ENCODE measurements around the gene CADM1.

The CADM1 gene

DNA sequence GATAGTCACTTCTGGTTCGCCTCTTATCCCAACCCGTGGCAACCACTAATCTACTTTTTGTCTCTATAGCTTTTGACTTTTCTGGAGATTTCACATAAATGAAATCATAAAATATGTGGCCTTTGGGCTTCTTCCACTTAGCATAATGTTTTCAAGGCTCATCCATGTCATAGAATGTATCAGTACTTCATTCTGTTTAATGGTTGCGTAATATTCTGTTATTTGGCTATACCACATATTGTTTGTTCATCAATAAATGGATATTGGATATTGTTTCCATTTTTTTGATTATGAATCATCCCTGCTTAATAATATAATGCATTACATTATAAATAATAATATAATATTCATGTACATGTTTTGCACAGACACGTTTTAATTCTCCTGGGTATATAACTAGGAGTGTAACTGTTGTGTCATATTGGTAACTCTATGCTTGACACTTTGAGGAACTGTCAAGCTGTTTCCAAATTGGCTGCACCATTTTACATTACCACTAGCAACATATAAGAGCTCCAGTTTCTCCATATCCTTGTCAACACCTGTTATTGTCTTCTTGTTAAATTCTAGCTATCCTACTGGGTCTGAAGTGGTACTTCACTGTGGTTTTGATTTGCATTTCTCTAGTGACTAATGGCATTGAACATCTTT, 181.5 kb downstream of the CADM1 start:
- DNase-seq (ENCODE audit: low read depth in 1 of 2, low spot score in 1 of 2) = no peak

DNA sequence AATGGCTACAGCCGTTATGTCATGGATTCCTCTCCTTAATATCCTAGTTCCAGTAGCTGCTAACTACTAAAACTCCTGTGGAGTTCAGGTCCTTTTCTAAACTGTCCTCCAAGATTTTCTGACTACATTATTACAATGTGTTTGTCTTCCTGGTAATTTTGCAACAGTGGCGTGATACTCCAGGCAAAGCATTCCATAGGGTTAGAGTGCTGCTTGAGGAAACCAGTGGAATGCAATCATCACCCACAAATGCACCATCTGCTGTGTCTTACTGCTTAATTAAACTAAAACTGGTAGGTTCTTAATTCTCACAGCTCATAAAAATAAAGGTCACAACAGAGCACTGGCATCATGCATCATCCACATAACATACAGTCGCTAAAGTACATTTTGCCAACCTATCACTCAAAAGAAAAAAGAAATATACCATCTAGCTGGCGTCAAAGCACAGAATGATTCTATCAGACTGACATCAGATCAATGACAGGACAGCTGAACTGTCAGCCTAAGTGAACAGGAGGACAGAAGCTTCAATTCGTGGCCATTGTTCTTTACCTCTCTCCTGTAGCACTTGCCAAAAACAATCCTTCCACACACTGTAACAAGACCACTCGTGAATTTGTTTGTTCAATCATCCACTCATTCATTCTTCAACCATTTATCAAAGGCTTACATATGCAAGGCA, 182.5 kb downstream of the CADM1 start:
- DNase-seq (ENCODE audit: low read depth in 1 of 2, low spot score in 1 of 2) = no peak

- DNase-seq (ENCODE audit: low read depth in 1 of 2, low spot score in 1 of 2) = no peak
Measured at GRCh38 chr11:115317277-115318185, 186.7 kb downstream of the CADM1 start.

- no peak for DNase-seq (ENCODE audit: low read depth in 1 of 2, low spot score in 1 of 2)
Measured at GRCh38 chr11:115316696-115317095, 187.5 kb downstream of the CADM1 start.

DNA sequence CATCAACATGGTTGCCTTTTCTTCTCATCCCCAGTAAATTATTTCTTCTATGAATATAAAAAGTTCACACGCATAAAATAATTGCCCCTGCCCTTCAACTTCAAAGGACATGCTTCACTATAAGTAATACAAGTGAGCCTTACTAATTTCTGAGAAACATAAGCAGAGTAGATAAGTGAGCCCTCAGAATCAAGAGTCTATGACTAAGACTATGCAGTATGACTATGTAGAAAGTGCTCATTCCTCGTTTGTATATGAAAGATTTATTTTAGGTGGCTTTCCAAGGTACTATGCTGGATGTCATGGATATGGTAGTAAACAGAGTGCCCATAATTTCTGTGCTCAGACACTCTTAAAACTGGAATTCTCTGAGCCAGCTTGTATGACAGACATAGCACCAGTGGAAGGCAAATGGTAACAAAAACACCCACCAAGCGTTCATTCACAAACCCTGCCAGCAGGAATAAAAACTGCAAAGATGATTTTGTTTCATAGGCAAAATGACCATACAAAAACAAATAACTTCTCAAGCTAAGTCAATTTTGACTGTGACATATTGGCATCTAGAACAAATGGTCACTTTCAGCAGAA, 189.8 kb downstream of the CADM1 start:
- no peak for DNase-seq (ENCODE audit: low read depth in 1 of 2, low spot score in 1 of 2)

DNA sequence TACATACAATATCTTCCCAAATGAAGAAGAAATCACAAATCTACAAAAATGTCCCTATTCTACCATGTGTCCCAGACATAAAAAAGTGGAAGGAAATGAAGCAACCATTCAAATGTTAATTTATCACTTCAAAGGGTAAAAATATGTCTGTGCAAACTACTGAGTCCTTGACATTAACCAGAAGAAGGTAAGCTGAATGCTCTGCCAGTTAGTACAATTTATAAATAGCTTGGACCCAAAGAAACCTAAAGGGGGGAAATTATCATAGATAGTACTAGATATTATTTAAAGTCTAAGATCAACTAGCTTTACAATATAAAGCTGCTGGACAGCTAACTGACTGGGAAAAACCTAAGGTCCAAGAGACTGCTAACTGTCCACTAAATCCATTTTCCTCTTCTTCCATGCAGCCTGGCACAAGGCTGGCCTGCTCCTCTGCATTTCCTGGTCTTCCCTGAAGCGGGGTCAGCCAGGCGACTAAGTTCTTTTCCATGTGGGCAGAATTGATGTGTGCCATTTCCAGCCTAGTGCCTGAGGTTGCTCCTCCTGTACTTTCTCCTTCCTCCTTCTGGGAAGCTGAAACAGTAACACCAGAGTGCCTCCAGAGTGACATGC, 190.9 kb downstream of the CADM1 start:
- no peak for DNase-seq (ENCODE audit: low read depth in 1 of 2, low spot score in 1 of 2)

DNA sequence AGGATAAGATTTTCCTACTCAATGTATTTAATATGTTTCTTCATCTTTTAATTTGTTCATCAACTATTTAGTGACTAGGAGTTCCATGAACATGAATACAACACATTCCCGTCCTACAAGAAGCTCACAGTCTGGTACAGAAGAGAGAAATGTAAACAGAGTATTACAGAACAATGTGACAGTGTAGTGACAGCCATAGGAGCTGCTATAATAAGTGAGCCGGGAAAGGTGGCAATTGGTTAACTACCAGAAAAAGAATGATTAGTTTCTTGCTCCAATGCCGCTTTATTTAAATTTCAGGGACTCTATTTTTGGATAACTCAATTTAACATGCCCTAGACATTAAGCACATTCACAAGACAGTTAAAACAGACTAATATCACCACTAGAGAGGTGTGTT, 192.3 kb downstream of the CADM1 start:
- no peak for DNase-seq (ENCODE audit: low read depth in 1 of 2, low spot score in 1 of 2)

- no peak for DNase-seq (ENCODE audit: low read depth in 1 of 2, low spot score in 1 of 2)
Measured at GRCh38 chr11:115306689-115307088, 197.5 kb downstream of the CADM1 start.

DNA sequence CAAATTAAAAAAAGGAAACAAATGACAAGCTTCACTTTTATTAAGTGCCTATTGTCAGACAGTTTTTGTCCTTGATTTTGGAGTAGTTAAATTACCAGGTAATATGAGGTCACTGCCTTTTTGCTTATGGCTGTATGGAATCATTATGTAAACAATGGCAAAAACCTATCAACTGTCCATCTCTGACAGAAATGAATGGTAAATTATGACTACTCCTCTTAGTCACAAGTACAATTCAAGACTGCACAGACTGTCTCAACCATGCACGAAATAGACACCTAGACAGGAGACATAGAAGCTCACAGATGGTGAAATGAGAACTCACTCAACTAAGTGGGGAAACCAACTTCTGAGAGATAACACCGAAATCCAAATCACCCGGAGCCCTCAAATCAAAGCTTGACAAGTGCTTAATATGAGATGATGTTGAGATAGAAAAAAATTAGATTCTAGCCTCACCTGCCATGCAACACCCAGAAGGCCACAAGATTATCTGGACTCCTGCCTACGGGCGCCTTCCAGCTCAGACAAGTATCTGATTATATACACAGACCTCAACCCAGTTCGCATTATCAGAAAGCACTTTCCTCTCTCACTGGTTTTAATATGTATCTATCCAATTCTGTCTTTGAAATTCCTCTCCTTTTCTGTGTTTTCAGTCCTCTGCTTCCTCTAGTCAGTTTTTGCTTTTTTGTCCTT, 199.3 kb downstream of the CADM1 start:
- no peak for DNase-seq (ENCODE audit: low read depth in 1 of 2, low spot score in 1 of 2)

DNA sequence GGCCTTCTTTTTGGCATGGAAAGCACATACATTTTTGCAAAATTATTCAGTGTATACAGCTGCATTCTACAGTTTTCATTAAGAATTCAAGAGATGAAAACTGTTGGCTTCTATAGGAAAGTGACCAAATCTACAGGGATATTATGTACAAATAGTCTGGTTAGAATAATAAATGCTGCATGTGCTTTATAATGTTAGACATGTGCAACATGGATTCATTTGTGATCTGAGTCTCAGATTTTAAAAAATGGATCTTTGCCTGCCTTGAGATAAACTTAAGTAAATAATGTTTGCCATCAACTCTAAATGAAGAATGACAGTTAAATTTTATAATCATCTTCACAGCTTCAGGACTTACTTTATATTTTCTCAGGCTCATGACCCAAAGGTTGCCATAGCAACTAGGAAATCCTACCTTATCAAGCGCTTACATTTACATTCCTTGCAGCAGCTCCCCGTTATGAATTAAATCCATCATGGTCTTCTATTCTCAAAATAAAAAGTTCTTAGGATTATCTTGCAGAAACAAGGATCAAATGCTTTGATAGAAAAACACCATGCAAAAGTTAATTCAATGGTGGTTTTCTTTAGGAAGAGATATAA, 200.2 kb downstream of the CADM1 start:
- DNase-seq (ENCODE audit: low read depth in 1 of 2, low spot score in 1 of 2) = no peak

DNA sequence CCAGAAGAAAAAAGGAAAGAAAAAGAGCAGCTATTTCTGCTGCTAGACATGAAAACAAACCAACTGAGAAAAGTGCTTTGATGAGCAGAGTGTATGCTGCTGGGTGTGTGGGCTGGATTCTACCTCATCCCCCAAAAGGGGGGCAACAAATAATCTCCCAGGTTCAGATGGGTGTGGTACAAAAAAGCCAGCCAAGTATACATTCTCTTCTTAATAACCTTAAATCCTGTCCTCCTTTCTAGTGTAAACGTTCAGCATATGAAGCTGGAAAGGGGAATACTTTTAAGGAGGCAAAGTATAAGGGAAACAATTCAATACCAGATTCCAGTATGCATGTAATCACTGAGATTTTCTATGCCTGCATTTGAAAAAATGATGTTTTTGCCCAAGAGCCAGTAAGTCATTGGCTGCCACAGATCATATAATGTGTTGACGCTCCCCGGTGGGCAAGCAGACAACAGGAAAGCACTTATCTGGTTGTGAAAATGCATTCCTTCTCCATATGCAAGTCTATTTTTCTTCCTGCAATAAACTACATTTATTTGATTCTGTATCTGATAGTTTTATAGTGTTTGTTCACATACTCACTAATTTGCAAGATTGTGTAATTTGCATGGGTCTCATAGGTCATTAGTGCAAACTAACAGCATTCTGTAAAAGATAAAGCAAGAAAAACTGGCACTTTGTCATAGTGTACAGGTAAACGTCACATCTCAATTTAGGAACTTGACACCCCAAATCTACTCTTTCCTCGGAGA, 201.1 kb downstream of the CADM1 start:
- no peak for DNase-seq (ENCODE audit: low read depth in 1 of 2, low spot score in 1 of 2)

DNA sequence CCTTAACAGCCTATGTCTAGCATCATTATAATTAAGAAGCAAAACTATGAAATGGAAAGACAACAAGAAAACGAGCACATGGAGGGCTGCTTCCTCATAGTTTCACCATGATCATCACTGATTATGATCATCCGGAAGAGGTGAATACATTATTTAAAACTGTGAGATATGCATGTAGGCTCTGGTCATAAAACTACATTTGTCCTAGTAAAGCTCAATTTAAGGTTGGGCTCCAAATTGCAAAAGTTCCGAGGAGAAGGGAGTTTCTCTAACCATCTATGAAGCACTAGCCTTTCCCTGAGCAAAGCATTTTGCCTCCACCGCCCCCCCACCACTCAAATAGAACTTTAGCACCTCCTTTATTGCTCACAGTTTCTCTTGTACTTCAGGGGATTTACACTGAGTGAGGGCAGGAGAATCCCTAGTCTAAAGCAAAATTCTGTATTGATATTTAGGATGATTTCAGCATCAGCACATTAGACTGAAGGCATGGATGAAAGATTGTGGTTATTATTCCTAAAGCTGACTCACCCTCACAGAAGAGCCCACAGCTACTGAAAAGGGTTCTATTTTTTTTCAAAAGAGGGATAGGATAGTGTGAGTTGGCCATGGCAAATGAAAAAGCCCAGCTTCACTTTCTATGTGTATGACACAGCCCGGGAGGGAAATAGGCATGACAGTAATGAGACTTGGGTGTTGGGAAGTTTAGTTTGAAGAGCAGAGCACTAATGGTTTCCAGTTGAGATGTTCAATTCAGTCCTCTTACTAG, 203.4 kb downstream of the CADM1 start:
- no peak for DNase-seq (ENCODE audit: low read depth in 1 of 2, low spot score in 1 of 2)

GRCh38 chr11:115298300-115299012, 205.8 kb downstream of the CADM1 start:
- no peak for DNase-seq (ENCODE audit: low read depth in 1 of 2, low spot score in 1 of 2)

GRCh38 chr11:115297330-115297729, 206.9 kb downstream of the CADM1 start:
- no peak for DNase-seq (ENCODE audit: low read depth in 1 of 2, low spot score in 1 of 2)

DNA sequence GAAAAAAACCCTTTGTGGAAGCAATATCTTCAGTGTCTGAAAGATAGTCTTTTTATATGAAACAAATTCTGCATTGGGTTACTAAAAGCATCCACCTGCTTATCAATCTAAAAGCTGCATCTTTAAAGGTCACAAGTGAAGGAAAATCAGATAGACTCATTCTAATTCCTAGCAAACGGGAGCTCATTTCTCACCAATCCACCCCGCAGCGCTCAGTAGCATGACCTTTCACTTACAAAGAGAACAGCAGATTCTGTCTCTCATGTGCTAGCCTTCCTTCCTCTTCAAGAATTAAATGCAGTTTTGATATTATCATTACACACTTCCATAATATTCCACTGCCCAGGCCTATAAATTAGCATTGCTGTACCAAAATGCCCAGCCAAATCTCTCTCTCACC, 212.9 kb downstream of the CADM1 start:
- DNase-seq (ENCODE audit: low read depth in 1 of 2, low spot score in 1 of 2) = no peak

GRCh38 chr11:115290893-115291292, 213.3 kb downstream of the CADM1 start:
- DNase-seq (ENCODE audit: low read depth in 1 of 2, low spot score in 1 of 2) = no peak

DNA sequence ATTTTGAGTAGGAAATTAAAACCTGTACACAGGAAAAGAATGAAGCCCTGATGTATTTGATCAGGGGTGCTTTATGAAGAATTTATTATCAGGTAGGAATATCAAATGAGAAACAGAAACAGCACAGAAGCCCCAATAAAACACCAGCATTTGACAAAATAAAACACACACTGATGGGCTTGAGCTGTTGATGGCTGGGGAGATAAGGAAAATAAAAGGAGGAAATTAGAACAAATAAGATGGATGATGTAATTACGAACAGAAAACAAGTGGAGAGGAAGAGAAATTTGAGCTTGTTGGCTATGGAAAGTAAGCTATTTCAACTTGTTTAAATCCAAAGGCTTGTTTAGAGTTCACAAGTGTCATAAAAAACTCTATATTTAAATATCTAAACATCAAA, 213.7 kb downstream of the CADM1 start:
- no peak for DNase-seq (ENCODE audit: low read depth in 1 of 2, low spot score in 1 of 2)

- no peak for DNase-seq (ENCODE audit: low read depth in 1 of 2, low spot score in 1 of 2)
Measured at GRCh38 chr11:115287266-115287665, 216.9 kb downstream of the CADM1 start.

Data from activated CD4-positive, alpha-beta T cell treated with anti-CD3 and anti-CD28 coated beads, Interleukin-2, amount 50 U/mL, for 24 hours (primary cell).